Lower lobe of right lung (tissue), 2 donors: ENCODE measurements around the gene RAB40B. TPM values are rescaled to one million over a fixed set of nuclear protein-coding genes. Genes with fewer than 3 reads are reported as not detected.

Experiments
- ATAC-seq, 2 donors: fragments of 200-7000 bp; cut with Tn5 transposase; one replicate each; pipeline ENCODE4 v1.9.1; 2020 to 2022; ENCODE audit warnings: mild to moderate bottlenecking in 2 of 2, moderate library complexity in 2 of 2
- DNase-seq: peaks from one replicate; pipeline ENCODE4 v3.0.0-alpha.2; 2020
- H3K27ac ChIP-seq: fragments of 200-600 bp; one replicate; pipeline ENCODE4 v1.8.0; 2022
- H3K27me3 ChIP-seq: fragments of 200-600 bp; one replicate; pipeline ENCODE4 v1.8.0; 2022; ENCODE audit warnings: low read depth
- H3K36me3 ChIP-seq: fragments of 200-600 bp; one replicate; pipeline ENCODE4 v1.8.0; 2022; ENCODE audit warnings: mild to moderate bottlenecking
- H3K4me1 ChIP-seq: fragments of 200-600 bp; one replicate; pipeline ENCODE4 v1.8.0; 2022
- H3K4me3 ChIP-seq: fragments of 200-600 bp; one replicate; pipeline ENCODE4 v1.8.0; 2022; ENCODE audit warnings: mild to moderate bottlenecking
- H3K9me3 ChIP-seq: fragments of 200-600 bp; one replicate; pipeline ENCODE4 v1.8.0; 2022
- intact Hi-C: fragments of 100-400 bp; cut with DNase I; formaldehyde crosslinking; loops from one replicate; pipeline ENCODE4 v1.11.0; 2022
- total RNA-seq: library from RNA; stranded (reverse); fragmentation: NEBNext Ultra II Directional; extraction: Animal tissue kit (Norgen Biotek cat#: 25700); gene quantifications from one replicate; pipeline ENCODE4 v1.2.1, GENCODE V29; 2021
- TF ChIP-seq, protein P1 (sequence below): fragments of 200-600 bp; IDR thresholded peaks from one replicate; pipeline ENCODE4 v1.8.0; 2022; ENCODE audit warnings: antibody characterized with exemption, mild to moderate bottlenecking
- donor health status: DM: no; HTN: yes; CAD: no; lungs with severe emphysema.

RAB40B gene
- total RNA-seq, 1 donor from 2014 or later: 10.2 TPM

DNA sequence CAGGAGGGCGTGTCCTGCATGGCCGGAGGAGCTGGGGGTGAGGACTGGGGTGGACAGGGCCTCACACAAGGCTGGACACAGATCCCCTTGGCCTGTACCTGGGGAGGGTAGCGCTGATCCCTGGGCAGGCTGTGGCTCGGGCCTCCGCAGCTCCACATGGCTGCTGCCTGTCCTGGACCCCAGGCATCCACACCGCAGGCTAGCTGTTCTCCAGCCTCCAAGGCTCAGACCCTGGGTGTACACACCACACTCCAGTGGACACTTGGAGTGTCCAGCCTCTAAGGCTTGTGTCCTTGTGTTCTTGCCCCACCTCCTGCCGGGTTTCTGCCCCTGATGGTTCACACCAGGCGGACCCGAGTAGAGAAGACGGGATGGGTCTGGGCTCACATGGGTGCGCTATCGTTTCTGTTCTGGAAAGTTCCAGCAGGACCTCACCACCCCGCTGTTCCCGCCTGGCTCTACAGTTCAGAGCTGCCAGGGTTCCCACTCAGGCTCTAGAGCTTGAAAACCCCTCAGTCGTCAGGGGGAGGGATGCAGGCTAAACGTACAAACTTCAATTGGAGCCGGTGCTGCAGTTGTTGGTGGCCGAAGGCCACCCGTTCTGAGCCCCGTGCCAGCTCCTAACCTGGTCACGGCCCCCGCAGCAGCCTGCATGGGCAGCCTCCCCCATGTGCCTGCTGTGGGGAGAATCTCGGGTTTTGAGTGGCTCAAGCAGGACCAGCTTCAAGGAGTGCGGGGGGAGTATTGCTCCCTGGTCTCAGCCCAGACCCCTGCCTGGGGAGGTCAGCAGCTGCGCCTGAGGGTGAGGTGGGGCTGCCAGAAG lies 11.4 kb upstream of the RAB40B start:
- H3K27me3 ChIP-seq: peaks cover 5% of the 10 kb centered on the region
- no peaks in the 10 kb centered on the region for H3K4me1 ChIP-seq
- H3K27ac ChIP-seq: no peak overlapping the region
- H3K9me3 ChIP-seq: no peaks in the 10 kb centered on the region
- TF ChIP-seq, protein P1, sequence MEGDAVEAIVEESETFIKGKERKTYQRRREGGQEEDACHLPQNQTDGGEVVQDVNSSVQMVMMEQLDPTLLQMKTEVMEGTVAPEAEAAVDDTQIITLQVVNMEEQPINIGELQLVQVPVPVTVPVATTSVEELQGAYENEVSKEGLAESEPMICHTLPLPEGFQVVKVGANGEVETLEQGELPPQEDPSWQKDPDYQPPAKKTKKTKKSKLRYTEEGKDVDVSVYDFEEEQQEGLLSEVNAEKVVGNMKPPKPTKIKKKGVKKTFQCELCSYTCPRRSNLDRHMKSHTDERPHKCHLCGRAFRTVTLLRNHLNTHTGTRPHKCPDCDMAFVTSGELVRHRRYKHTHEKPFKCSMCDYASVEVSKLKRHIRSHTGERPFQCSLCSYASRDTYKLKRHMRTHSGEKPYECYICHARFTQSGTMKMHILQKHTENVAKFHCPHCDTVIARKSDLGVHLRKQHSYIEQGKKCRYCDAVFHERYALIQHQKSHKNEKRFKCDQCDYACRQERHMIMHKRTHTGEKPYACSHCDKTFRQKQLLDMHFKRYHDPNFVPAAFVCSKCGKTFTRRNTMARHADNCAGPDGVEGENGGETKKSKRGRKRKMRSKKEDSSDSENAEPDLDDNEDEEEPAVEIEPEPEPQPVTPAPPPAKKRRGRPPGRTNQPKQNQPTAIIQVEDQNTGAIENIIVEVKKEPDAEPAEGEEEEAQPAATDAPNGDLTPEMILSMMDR: no peak
- ATAC-seq (no peak), DNase-seq (no peak)
- no peaks in the 10 kb centered on the region for H3K36me3 ChIP-seq
- H3K4me3 ChIP-seq: no peak overlapping the region
- intact Hi-C loops: no loop called here

DNA sequence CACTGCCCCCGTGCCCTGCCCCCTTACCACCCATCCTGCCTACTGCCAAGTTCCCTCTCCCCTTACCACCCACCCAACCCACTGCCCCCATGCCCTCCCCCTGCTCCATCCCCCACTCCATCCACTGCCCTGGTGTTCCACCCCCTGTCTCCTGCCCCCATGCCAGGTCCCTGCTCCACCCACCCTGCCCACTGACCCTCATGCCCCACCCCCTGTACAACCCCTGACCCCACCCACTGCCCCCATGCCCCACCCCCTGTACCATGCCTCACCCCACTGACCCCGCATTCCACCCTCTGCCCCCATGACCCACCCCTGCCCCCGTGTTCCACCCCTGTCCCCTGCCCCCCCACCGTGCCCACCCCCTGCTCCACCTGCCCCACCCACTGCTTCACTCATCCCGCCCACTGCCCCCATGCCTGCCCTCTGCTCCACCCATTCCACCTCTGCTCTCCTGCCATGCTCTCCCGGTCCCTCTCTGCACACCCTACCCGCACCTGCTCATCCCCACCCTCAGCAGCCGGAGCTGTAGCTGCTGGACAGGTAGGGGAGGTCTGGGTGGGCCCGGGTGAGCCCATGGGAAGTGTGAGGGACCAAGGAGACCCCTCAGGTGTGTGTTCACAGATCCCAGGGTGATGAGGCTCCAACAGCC lies 10.7 kb upstream of the RAB40B start:
- no peak for ATAC-seq

DNA sequence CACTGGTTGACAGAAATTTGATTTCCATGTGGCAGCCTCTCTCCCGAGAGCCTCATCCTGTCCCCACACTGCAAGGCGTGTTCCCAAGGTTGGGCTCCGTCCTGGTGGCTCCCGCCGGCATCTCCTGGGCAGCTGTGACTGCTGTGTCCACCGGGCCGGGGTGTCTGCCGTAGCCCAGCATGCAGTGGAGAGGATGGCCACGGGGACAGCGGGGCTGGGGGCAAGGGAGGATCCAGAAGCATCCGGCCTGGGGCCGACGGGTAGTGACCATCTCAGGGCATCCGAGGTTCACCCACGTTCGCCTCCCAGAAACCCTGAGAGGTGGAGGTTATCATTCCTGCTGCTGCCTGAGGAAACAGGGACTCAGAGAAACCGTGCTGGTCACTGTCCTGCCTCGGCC lies 7.3 kb upstream of the RAB40B start:
- TF ChIP-seq, protein P1: no peak
- no peaks in the 10 kb centered on the region for H3K9me3 ChIP-seq
- no peak overlapping the region for H3K4me3 ChIP-seq
- DNase-seq: no peak
- no peak for ATAC-seq
- no peaks in the 10 kb centered on the region for H3K4me1 ChIP-seq
- peaks cover 5% of the 10 kb centered on the region for H3K27me3 ChIP-seq
- H3K36me3 ChIP-seq: no peaks in the 10 kb centered on the region
- intact Hi-C loops: no loop called here
- H3K27ac ChIP-seq: no peak overlapping the region

More for the DNA sequence above, 10.7 kb upstream of the RAB40B start:
- Histone ChIP-seq H3K36me3 (no peaks in the 10 kb centered on the region), H3K27me3 (peaks cover 5% of the 10 kb centered on the region), H3K27ac (no peak overlapping the region), H3K4me1 (no peaks in the 10 kb centered on the region), H3K9me3 (no peaks in the 10 kb centered on the region), H3K4me3 (no peak overlapping the region)
- TF ChIP-seq, protein P1: no peak
- no peak for DNase-seq
- intact Hi-C loops: no loop called here

- no peaks in the 10 kb centered on the region for H3K36me3 ChIP-seq
- no peak for DNase-seq
- intact Hi-C loops: no loop called here
- ATAC-seq: no peak
- H3K4me3 ChIP-seq: no peak overlapping the region
- H3K27me3 ChIP-seq: no peaks in the 10 kb centered on the region
- TF ChIP-seq, protein P1: no peak
- no peak overlapping the region for H3K27ac ChIP-seq
- H3K9me3 ChIP-seq: no peaks in the 10 kb centered on the region
- no peaks in the 10 kb centered on the region for H3K4me1 ChIP-seq
Observed at GRCh38 chr17:82704886-82705285, 6.4 kb upstream of the RAB40B start.

DNA sequence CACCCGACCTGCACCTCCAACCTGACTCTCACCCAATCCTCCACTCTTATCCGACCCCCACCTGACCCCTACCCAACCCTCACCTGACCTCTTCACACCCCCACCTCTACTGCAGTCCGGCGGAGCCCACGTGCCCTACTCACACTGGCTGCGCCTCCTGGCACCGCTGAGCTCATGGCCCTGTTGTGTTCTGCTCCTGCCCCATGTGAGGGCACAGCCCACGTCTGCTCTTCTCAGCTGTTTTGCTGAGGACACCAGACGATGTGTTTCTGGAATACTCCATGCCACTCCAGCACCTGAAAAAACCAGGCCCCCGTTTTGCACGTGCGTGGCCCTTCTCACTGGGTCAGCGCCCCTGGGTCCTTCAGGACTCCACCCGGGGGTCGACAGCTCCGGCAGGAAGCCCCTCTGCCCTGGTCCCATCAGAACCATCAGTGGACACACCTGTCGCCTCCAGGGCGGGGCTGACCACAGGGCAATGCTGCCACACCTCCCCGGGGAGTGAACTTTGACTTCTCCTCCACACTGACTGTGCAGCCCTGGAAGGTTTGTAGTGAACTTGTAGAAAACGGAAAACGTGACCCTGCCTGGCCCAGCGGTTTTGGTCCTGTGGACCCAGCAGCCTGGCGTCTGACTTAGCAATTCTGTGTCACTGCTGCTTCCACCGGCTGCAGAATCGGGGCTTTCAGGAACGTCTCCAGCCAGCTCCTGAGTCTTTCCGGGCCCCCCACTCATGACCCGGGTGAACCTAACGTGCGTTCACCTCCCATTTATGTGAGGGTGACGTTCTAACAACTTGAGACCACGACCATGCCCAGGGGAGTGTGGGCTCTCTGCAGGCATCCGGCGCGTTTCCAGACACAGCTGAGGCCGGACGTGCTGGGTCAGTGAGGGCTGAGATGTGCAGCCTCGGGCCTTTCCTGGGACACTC lies 5.7 kb upstream of the RAB40B start:
- intact Hi-C loops: no loop called here
- Histone ChIP-seq H3K4me3 (no peak overlapping the region), H3K4me1 (peaks cover 4% of the 10 kb centered on the region), H3K27me3 (no peaks in the 10 kb centered on the region), H3K27ac (no peak overlapping the region), H3K9me3 (no peaks in the 10 kb centered on the region), H3K36me3 (no peaks in the 10 kb centered on the region)
- TF ChIP-seq, protein P1: no peak
- no peak for DNase-seq
- ATAC-seq: no peak
